HG03097 (cell line): ENCODE results near the gene ETV7.

Source experiments
- ATAC-seq: cut with Tn5 transposase; IDR thresholded peaks from one replicate; pipeline ENCODE4 v1.9.1; 2021; ENCODE audit not compliant: unreplicated experiment, low FRiP score

Gene ETV7

DNA sequence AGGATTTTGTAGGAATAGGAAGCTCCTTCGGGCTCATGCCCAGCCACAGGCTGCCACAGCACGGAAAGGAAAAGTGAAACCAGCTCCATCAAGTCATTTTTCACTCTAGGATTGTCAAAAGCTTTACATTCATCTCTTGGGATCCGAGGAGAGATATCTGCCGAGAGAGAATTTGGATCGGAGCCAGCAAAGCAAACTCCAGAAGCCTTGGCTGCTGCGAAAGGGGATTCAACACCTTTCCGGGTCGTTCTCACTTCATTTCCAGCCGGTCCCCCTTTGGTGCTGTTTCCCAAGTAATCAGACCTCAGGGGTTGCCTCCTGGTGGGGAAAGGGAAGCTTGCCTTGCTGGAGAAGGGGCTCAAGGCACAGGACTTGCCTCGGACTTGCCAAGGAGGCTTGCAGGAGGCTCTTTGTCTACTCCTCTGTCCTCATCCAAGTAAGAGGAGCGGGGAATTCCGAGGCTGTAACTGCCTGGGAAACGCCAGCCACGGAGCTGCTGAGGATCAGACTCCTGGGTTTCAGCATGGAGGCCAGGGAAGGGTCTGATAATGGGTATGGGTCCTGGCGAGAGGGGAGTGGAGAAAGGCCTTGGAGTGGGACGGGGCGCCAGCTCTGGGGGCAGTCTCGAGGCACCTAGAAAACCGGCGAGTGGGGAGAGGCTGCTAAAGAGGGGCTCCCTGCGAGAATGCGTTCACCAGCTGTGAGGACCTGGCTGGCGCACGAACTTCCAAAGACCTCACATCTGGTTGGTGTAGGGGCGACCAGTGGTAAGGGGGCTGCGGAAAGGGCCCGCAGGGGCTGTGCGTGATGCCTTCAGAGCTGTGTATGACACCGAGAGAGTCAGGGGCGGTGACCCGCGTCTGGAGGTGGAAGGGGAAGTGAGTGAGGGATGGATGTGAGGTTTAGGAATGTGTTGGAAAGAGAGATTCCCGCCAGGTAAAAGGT, 702 bp downstream of the ETV7 start:
- no peak for ATAC-seq

DNA sequence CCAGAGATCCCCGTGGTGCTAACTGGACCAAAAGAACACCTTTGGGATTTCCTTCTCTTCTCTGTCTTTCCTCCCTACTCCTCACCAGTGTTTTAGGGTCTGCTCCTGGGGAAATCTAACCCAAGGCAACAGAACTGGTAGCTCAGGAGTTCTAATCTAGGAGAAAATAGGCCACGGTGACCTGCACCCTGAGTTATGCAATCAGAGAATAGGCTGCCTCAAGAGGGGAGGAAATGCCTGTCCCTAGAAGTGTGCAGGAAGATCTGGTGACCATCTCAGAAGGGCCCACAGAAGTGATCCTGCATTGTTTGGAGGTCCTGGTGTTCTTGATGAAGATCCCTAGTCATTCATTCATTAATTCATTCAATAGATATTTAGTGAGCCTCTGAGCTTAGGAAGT, 3.4 kb downstream of the ETV7 start:
- no peak for ATAC-seq

GRCh38 chr6:36383606-36384005, 3.9 kb downstream of the ETV7 start:
- no peak for ATAC-seq

DNA sequence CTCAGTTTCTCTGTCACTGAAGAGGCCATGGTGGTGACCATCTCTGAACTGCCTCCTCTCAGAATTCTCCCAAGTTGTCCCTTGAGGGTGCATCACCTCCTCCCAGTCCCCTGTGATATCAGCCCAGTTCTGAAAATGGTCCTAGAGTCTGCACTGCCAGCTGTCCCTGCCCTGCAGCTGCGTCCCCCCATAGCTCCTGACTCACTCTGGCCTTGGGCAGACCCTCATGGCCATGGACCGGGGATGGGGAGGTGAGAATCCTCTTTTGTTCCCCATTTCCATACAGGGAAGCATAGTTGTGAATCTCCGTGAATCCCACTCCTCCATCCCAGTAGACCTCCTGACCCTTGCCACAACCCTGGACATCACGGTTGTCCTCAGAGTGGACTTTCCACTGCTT, 4.5 kb downstream of the ETV7 start:
- no peak for ATAC-seq

GRCh38 chr6:36381502-36382389, 5.7 kb downstream of the ETV7 start:
- ATAC-seq: no peak

GRCh38 chr6:36380166-36380565, 7.3 kb downstream of the ETV7 start:
- no peak for ATAC-seq

DNA sequence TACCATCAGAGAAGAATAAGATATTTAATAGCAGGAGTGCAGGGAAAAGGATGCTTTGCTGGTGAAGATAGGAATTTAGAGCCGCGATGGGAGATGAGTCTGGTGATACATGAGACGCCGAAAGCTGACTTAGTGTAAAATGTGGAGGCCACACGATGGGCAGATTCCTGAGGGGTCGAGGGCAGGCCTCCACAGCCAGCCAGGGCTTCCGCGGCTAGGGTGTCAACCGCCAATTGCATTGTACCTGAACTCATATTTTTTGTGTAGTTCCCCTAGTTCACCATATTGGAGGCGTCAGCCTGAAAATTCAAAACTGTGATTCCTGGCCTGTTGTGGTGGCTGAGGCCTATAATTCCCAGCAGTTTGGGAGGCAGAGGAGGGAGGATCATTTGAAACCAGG, 8.5 kb downstream of the ETV7 start:
- no peak for ATAC-seq

DNA sequence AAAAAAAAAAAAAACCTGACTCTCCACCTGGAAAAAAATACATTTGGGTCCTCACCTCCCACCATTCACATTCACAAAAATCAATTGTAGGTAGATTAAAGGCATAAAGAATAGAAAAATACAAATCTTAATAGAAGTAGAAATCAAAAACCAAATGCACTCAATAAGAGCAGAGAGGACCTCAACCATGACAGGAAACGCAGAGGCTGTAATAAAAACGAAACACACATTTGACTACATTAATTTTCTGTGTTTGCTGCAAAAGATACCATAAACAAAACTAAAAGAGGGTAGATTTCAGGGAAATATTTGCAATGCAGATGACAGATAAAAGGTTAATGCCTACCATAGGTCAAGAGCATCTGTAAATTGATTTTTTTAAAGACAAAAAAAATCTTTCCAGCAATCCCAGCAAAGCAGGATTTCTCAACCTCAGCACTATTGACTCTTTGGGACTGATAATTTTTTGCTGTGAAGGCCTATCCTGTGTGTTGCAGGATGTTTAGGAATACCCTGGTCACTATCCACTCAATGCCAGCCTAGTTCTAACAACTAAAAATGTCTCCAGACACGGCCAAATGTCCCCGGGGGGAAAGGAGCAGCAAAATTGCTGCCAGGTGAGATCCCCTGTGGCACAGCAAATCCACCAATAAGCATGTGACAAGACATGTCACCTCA, 9.1 kb downstream of the ETV7 start:
- no peak for ATAC-seq

DNA sequence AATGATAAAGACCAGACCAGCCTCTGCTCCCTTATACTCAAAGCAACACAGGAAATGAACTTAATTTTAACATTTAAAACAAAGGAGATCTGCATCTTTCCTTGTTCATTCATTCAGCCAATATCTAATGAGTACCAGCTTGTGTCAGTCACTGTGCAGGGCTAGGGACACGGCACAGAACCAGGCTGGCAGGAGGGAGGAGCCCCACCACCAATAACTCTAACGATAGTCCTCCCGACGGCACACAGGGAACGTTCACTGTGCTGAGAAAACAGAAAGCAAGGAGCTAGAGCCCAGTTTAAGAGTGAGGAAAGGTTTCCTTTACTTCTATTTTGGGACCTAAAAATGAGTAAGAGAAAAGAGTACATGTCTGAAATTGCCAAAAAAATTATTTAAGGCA, 9.9 kb downstream of the ETV7 start:
- ATAC-seq: no peak

DNA sequence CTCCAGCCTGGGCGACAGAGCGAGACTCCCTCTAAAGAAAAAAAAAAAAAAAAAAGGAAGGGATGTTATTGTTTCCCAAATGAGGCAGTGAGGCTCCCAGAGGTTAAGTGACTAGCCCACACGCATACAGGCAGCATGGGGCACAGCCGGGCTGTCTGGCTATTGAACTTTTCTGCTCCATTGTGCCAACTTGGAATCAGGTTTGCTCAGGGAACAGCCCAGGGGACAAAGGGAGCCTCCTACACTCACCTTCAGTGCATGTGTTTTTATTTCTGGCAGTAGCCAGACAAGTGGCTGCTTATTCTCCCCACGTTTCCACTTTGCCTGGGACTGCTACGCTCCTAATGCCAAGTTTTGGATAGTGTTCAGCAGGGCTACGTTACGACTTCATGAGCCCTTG, 10.7 kb downstream of the ETV7 start:
- ATAC-seq: no peak

- ATAC-seq: no peak
Measured at GRCh38 chr6:36376183-36376582, 11.3 kb downstream of the ETV7 start.

DNA sequence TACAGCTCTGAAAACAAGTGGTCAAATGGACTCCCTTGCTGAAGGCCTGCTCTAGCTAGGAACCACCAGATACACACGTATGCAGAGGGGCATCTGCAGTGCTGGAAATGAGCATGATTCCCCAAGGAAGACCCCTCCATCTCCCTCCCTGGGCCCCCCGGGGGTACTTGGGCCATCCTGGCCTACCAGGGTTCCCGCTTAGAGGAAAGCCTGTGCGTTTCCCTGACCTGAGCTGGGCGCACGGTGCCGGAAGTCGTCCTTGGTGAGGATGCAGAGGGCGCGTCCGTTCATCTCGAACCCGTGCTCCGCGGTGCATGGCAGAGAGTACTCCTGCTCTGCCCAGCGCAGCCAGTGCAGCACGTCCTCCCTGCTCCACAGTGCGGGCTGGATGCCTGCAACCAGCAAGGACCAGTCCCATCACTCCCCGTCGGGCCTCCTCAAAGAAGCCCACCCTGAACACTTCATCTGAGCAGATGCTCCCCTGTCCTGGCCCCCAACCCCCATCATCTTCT, 11.8 kb downstream of the ETV7 start:
- no peak for ATAC-seq

- ATAC-seq: no peak
Measured at GRCh38 chr6:36374972-36375371, 12.5 kb downstream of the ETV7 start.

DNA sequence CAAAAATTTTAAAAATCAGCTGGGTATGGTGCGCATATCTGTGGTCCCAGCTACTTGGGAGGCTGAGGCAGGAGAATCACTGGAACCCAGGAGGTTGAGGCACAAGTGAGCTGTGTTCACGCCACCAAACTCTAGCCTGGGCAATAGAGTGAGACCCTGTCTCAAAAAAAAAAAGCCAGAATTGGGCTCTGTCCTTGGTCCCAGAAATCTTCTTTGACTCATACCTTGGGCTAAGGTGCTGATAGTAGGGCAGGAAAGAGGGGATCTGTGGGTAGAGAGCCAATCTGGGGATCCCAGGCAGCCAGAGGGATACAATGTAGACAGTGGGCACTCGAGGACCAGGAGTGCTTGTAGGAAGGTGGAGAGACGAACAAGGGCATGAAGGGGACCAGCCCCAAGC, 13.3 kb downstream of the ETV7 start:
- ATAC-seq: no peak

DNA sequence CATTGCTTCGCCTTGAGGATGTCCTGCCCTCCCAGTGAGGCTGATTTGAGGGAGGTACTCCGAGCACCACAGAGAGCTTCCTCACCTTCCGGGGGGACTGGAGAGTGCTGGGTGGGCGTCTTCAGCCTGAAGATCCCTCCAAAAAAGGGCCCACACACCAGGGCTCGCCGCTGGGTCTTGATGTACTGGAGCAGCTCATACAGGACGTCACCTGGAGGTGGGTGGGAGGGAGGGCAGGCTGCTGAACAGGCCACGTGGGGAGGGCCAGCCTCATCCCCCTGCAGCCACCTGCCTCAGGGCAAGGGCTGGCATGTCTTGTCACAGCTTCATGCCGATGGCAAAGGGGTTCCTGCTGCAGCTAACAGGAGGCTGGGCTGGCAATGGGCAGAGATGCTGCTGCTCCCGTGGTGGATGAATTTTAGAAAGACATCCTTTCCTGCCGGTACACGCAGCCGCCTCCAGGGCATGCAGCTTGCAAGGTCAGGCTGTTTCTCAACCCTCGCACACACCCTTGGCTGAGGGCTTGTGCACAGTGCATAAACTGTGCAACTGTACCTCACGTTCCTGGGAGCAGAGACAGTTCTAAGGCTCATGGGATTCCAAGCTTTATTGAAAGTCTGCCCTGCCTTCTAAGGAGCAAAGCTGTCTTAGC, 14.0 kb downstream of the ETV7 start:
- ATAC-seq: no peak

DNA sequence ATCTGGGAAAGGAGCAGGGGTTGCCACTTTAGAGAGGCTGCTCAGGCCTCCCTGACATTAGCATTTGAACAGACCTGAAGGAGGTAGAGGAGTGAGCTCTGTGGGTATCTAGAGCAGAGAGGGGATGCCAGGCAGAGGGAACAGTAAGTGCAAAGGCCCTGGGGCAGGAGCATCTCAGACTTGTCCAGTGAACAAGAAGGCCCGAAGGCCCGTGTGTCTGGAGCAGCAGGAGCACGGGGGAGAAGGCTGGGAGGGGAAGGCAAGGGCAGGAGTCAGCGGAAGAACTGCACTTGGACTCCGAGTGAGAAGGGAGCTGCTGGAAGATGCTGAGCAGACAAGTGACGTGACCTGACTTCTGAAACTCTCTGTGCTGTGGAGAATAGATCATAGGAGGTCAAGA, 15.4 kb downstream of the ETV7 start:
- ATAC-seq: no peak

DNA sequence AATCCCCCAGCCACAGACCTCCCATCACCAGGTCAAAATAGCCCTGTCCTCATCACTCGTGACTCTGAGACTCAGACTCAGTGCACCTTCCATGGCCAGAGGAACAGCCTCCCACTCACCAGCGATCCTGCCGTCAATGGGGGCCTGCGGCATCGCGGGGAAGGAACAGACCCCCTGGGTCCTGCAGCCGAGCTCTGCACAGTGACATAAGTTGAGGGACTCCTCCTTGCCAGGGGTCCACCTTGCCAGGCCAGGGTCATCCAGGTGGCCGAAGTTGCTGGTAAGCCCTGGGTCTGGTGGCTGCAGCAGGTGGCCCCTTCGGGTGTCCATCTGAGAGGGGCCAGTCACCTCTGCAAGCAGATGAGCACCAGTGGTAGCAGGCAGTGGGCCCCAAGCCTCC, 16.3 kb downstream of the ETV7 start:
- no peak for ATAC-seq

GRCh38 chr6:36370638-36371037, 16.8 kb downstream of the ETV7 start:
- no peak for ATAC-seq

DNA sequence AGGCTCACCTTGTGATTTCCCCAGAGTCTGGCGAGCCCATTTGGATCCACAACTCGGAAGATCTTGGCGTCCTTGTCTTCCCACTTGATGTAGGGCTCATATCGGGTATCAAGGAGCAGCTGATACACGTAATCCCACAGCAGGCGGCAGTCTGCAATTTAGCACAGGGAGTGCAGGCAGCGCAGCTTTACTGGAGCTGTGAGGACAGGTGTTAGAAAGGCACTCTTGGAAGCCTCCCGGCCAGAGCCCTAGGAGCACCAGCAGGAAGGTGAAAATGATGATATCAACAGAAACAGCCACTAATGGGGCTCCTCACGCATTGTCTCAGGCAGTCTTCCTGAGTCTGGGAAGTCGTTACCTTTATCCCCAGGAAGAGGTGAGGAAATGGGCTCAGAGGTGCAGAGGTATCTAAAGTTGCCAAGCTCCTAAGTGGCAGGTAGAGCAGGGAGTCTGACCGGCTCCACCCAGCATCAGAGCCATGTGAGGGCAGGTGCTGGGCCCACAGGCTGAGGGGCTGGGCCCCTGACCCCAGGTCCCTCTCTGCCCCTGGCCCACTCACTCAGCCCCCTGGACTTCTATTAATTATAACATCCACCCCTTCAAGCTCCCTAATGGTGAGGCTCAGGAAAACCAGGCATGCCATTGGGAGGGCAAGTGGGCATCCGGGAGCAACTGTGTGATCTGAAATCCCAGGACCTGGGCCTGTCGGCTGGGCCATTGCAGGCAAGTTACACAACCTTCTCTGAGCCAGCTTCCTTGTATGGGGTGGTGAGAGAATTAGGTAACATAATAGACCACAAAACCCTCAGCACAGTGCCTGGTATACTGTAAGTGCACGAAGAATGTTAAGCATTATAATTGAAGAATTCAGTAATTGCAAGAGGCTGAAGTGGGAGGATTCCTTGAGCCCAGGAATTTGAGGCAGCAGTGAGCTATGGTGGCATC, 18.3 kb downstream of the ETV7 start:
- no peak for ATAC-seq
